ENCODE results near the gene DGCR8.

Gene DGCR8

DNA sequence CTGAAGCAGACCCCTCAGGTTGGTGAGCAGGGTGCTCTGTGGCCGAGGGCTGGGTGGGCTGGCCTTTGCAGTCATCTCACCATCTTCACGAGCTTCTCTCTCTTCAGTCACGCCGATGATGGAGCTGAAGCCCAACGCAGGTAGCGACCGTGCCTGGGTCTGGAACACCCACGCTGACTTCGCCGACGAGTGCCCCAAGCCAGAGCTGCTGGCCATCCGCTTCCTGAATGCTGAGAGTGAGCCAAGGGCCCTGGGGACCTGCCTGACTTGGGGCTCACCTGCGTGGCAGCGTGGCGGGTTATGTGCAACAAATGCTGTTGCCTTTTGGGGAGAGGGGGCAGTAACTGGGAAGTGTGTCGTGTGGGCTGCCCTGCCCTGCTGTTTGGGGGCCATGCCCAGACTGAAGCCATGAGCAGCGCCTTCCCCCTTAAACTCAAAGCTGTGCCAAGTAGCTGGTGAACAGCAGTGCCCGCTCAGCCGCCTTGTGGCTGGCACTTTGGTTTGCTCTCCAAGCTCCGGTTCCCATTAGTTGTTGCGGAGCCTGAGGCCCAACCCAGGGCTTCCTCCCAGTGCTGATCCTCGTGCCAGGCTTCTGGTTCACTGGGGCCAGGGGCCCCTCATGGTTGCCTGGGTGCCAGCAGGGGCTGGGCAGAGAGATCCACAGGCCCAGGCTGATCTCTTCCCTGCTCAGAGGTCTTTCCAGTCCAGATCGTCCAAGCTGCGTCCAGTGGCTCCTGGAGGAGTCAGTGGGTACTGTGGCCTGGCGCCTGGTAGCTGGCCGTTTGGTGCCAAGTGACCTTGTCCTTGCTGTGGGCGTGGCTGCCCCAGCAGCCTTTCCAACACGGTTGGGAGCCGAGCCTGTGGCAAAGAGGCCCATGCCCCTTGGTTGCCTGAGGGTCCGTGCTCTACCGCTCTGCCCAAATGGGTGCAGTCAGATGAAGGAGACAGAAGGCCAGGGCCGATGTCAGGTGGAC is 45.4 kb downstream of the DGCR8 start:
- H3K4me3 ChIP-seq (ENCODE audit: low read depth, low read length) = no peak overlapping the region
- no peak for DNase-seq (ENCODE audit: low read depth)
- TF ChIP-seq, protein P1, sequence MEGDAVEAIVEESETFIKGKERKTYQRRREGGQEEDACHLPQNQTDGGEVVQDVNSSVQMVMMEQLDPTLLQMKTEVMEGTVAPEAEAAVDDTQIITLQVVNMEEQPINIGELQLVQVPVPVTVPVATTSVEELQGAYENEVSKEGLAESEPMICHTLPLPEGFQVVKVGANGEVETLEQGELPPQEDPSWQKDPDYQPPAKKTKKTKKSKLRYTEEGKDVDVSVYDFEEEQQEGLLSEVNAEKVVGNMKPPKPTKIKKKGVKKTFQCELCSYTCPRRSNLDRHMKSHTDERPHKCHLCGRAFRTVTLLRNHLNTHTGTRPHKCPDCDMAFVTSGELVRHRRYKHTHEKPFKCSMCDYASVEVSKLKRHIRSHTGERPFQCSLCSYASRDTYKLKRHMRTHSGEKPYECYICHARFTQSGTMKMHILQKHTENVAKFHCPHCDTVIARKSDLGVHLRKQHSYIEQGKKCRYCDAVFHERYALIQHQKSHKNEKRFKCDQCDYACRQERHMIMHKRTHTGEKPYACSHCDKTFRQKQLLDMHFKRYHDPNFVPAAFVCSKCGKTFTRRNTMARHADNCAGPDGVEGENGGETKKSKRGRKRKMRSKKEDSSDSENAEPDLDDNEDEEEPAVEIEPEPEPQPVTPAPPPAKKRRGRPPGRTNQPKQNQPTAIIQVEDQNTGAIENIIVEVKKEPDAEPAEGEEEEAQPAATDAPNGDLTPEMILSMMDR (conservative IDR thresholded peaks at IDR 0.05; ENCODE audit: low read depth, low read length) = no peak

DNA sequence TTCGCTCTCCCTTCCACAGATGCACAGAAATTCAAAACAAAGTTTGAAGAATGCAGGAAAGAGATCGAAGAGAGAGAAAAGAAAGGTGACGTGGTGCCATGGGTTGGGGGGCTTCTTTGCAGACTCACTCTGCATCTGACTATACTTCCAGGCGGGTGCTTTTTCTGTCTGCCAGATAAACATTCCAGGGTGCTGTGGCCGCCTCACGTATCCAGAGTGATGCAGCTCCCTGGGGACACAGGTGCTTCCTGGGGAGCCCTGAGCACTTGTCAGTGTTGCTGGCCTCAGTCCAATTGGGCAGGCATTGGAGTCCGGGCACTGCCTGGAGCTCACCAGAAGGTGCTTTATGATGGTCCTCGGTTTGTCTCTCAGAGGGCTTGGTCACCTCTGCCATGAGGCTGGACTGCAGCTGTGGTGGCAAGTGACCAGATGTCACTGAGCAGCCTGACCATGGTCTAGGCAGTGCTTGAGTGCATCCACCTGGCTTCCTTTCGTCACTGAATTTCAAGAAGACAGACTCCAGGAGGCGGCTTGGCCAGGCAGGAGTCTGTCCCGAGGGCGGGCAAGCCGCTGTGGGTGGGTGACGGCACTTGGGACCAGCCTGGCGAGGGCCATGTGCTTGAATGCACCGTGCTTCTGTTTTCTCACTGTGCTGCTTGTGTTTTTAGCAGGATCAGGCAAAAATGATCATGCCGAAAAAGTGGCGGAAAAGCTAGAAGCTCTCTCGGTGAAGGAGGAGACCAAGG is 46.4 kb downstream of the DGCR8 start:
- no peak overlapping the region for H3K4me3 ChIP-seq (ENCODE audit: low read depth, low read length)
- TF ChIP-seq, protein P1 (conservative IDR thresholded peaks at IDR 0.05; ENCODE audit: low read depth, low read length) = no peak
- DNase-seq (ENCODE audit: low read depth) = no peak

DNA sequence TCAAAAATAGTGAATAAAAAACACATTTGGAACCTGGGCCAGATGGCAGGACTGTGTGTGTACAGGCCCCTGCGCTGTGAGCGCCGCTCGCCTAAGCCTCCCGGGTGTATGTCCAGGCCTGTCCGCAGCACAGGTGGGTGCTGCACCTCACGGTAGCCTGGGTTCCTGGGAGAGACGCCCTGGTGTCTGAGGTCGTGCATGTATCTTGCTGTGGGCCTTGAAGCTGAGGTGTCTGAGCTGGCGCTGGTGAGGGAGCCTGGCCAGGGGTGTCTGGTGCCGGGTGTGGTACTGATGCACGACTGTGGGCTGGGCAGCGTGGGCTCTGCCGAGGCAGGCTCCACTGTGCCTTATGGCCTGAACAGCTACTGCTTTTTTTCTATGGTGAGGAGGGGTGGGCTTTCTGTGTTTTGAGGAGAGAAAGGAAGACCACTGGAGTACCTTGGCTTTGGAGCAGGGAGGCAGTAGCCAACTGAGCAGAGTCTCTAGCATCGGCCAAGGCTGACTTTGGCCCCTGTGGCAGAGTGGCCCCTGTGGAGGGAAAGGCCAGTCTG is 47.4 kb downstream of the DGCR8 start:
- no peak for DNase-seq (ENCODE audit: low read depth)
- TF ChIP-seq, protein P1 (conservative IDR thresholded peaks at IDR 0.05; ENCODE audit: low read depth, low read length) = no peak
- no peak overlapping the region for H3K4me3 ChIP-seq (ENCODE audit: low read depth, low read length)

DNA sequence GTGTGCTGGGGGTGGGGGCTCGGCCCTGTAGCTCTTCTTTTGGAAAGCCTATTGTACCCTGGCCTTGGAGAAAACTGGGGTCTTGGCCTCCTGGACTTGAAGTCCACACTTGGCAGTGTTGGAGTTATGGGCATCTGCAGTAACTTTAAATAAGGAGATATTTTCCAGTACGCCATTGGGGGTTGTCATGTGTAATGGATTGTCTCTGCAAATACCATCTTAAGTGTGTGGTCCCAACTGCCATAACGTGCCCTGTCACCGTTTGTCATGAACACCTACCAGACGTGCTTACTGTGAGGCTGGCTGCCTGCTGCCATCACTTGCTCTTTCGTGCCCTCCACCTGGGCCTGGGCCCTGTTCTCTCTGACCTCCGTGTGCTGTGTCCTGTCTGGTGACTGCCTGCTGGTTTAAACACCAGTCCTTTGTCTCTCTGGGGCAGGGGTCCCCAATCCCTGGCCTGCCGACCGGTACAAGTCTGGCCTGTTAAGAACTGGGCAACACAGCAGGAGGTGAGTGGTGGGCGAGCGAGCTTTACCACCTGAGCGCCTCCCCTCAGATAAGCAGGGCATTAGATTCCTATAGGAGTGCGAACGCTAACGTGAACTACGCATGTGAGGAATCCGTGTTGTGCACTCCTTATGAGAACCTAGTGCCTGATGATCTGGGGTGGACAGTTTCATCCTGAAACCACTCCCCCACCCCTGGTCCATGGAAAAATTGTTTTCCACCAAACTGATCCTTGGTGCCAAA is 48.0 kb downstream of the DGCR8 start:
- DNase-seq (ENCODE audit: low read depth) = no peak
- no peak overlapping the region for H3K4me3 ChIP-seq (ENCODE audit: low read depth, low read length)
- TF ChIP-seq, protein P1 (conservative IDR thresholded peaks at IDR 0.05; ENCODE audit: low read depth, low read length) = no peak

DNA sequence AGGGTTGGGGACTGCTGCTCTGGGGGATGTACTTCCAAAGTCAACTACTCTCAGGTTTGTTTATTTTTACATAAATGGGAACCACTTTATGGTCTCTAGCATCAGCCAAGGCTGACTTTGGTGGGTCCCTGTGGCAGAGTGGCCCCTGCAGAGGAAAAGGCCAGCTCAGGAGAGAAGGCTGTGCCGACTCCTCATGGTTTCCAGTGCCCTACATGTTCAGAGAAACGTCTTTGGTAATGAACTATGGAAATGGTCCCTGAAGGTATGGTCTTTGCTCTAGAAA is 48.5 kb downstream of the DGCR8 start:
- no peak for DNase-seq (ENCODE audit: low read depth)
- no peak overlapping the region for H3K4me3 ChIP-seq (ENCODE audit: low read depth, low read length)
- TF ChIP-seq, protein P1 (conservative IDR thresholded peaks at IDR 0.05; ENCODE audit: low read depth, low read length) = no peak

DNA sequence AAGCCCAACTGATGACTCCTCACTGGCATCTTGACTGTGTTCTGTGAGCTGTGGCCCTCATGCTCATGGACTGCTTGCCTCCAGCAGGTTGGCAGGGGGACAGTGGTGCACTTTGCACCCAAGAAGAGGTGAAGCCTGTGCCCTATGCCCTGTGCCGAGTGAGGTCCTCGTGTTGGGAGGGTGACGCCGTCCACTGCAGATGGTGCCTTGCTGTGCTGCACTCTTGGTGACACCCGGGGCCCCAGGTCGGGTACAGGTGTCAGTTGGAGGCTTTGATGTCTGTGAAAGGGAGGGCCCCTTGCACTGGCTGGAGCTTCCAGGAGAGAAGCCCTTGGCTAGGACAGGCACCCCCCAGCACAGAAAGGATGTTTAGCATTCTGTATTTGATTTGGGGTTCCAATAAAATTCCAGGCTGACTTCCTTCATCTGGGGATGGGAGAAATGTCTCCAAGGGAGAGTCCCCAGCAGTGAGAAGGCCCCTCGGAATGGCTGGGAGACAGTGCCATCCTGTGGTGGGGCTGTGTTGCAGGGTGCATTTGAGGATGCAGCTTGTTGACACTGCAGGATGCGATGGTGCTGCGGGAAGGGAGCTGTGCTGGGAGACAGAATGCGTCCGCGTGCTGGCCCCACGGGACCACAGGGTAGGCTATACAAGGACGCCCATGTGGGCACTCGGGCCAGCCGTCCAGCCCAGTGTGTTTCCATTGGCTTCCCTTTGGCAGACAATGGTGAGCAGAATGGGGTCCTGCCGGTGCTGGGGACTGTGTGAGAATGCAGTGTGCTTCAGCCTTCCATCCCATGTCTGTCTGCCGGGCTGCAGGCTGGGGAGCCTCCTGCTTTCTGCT is 49.1 kb downstream of the DGCR8 start:
- no peak overlapping the region for H3K4me3 ChIP-seq (ENCODE audit: low read depth, low read length)
- DNase-seq (ENCODE audit: low read depth) = peak; percentile 60
- TF ChIP-seq, protein P1 (conservative IDR thresholded peaks at IDR 0.05; ENCODE audit: low read depth, low read length) = peak; percentile 68

Data from choroid plexus epithelial cell (primary cell).